A549 (cell line): ENCODE measurements around the gene MZT2B. TPM values are rescaled to one million over a fixed set of nuclear protein-coding genes. Genes with fewer than 3 reads are reported as not detected.
"Not testable (repeated sequence)": the region's sequence is repeated elsewhere in the genome, so short reads cannot be mapped to it uniquely, and the experiment has no call there.

Source experiments
- ATAC-seq, 2 experiments: fragments of 200-7000 bp in 1 of 2; fragments of >200 bp in 1 of 2; cut with Nextera tagmentation in 1 of 2; cut with Tn5 transposase in 1 of 2; 3 replicates each; pipeline versions ENCODE4 v1.8.0 to v1.9.1; 2018 to 2020; ENCODE audit warnings: mild to moderate bottlenecking in 1 of 2, moderate library complexity in 1 of 2
- CTCF ChIA-PET: fragments of 300-600 bp; sonication (Branson Sonifier 250); formaldehyde crosslinking; extraction: SDS; loops from one replicate; lab custom pipeline; 2021; ENCODE audit warnings: antibody characterized with exemption, inconsistent platforms; lab: Yijun Ruan, JAX
- POLR2A ChIA-PET: fragments of 350-600 bp; formaldehyde crosslinking; extraction: SDS; loops from one replicate; lab custom pipeline; 2021; ENCODE audit warnings: antibody characterized with exemption, inconsistent platforms; lab: Yijun Ruan, JAX
- DNase-seq, 2 experiments: peaks; one replicate each; pipeline versions ENCODE4 v3.0.0 to v3.0.0-alpha.2; 2011 to 2016; ENCODE audit warnings: low read depth in 1 of 2, low spot score in 1 of 2
- FAIRE-seq: peaks from 2 replicates; lab custom pipeline; 2011; peaks lifted over from hg19 to GRCh38; lab: Jason Lieb, UNC
- H3K27ac ChIP-seq, 2 experiments: fragments of >200 bp; sonication (Bioruptor Twin); formaldehyde crosslinking; 3 replicates each; pipeline ENCODE4 v1.5.1; 2016 to 2017
- H3K4me1 ChIP-seq: fragments of >200 bp; sonication (Bioruptor Twin); formaldehyde crosslinking; 3 replicates; pipeline ENCODE4 v1.6.1; 2016
- H3K4me2 ChIP-seq: fragments of >200 bp; sonication (Bioruptor Twin); formaldehyde crosslinking; 3 replicates; pipeline ENCODE4 v1.6.1; 2016
- H3K4me3 ChIP-seq: fragments of >200 bp; sonication (Bioruptor Twin); formaldehyde crosslinking; 3 replicates; pipeline ENCODE4 v1.5.1; 2016
- H3K9me3 ChIP-seq: fragments of >200 bp; sonication (Bioruptor Twin); formaldehyde crosslinking; 3 replicates; pipeline ENCODE4 v1.6.1; 2016
- BCL3 ChIP-seq: fragments of >200 bp; sonication (Bioruptor Twin); formaldehyde crosslinking; IDR thresholded peaks from 3 replicates; pipeline ENCODE4 v1.6.1; 2016
- BHLHE40 ChIP-seq: IDR thresholded peaks from 2 replicates; pipeline ENCODE4 v1.6.1; 2012; ENCODE audit warnings: low read depth, low read length, inconsistent platforms
- CHD4 ChIP-seq: fragments of 200-600 bp; sonication (generic); IDR thresholded peaks from 2 replicates; pipeline ENCODE4 v1.6.1; 2016; ENCODE audit warnings: antibody characterized with exemption, mild to moderate bottlenecking, borderline replicate concordance
- EHF ChIP-seq: fragments of 250-450 bp; sonication (Bioruptor Pico); IDR thresholded peaks from 2 replicates; pipeline ENCODE4 v1.5.0; 2020; ENCODE audit warnings: mild to moderate bottlenecking
- EP300 ChIP-seq, 2 experiments: fragments of >200 bp; sonication (Bioruptor Twin); formaldehyde crosslinking; IDR thresholded peaks; 2 replicates in 1 of 2; 3 replicates in 1 of 2; pipeline ENCODE4 v1.6.1; 2016 to 2017
- ESRRA ChIP-seq: fragments of 150-350 bp; IDR thresholded peaks from 2 replicates; pipeline ENCODE4 v1.6.1; 2014; ENCODE audit warnings: mild to moderate bottlenecking, low read length, borderline replicate concordance
- FOSB ChIP-seq: fragments of 250-450 bp; sonication (Bioruptor Pico); IDR thresholded peaks from 2 replicates; pipeline ENCODE4 v1.5.0; 2020; ENCODE audit warnings: mild to moderate bottlenecking, moderate library complexity
- HES2 ChIP-seq: fragments of >200 bp; sonication (Bioruptor Twin); formaldehyde crosslinking; IDR thresholded peaks from 2 replicates; pipeline ENCODE4 v1.6.1; 2016
- HOXA7 ChIP-seq: fragments of 250-450 bp; sonication (Bioruptor Pico); IDR thresholded peaks from 2 replicates; pipeline ENCODE4 v1.5.0; 2020; ENCODE audit warnings: mild to moderate bottlenecking, moderate library complexity
- HOXB13 ChIP-seq: fragments of 250-450 bp; sonication (Bioruptor Pico); IDR thresholded peaks from 2 replicates; pipeline ENCODE4 v1.5.0; 2020; ENCODE audit warnings: low read depth, mild to moderate bottlenecking, moderate library complexity
- JUNB ChIP-seq: fragments of >200 bp; sonication (Bioruptor Twin); formaldehyde crosslinking; IDR thresholded peaks from 2 replicates; pipeline ENCODE4 v1.6.1; 2016
- KDM1A ChIP-seq: fragments of 200-600 bp; sonication (generic); IDR thresholded peaks from 2 replicates; pipeline ENCODE4 v1.6.1; 2016; ENCODE audit warnings: low read depth, mild to moderate bottlenecking
- MAZ ChIP-seq: fragments of 150-350 bp; IDR thresholded peaks from 2 replicates; pipeline ENCODE4 v1.6.1; 2014; ENCODE audit warnings: antibody characterized with exemption, low read depth, low read length, borderline replicate concordance
- MYC ChIP-seq: IDR thresholded peaks from 2 replicates; pipeline ENCODE4 v1.6.1; 2012; ENCODE audit warnings: mild to moderate bottlenecking, inconsistent platforms, low read length, improper control_type of control experiment, borderline replicate concordance
- NPAS2 ChIP-seq: fragments of 250-450 bp; sonication (Bioruptor Pico); IDR thresholded peaks from 2 replicates; pipeline ENCODE4 v1.8.0; 2022; ENCODE audit warnings: mild to moderate bottlenecking, moderate library complexity, borderline replicate concordance
- POLR2A ChIP-seq: IDR thresholded peaks from 2 replicates; pipeline ENCODE4 v1.6.1; 2012; ENCODE audit warnings: mild to moderate bottlenecking, low read length
- REST ChIP-seq: fragments of 200-600 bp; sonication (generic); IDR thresholded peaks from 2 replicates; pipeline ENCODE4 v1.6.1; 2016; ENCODE audit warnings: antibody characterized with exemption, mild to moderate bottlenecking, moderate library complexity
- RNF2 ChIP-seq: fragments of 200-600 bp; sonication (generic); IDR thresholded peaks from 2 replicates; pipeline ENCODE4 v1.6.1; 2016; ENCODE audit warnings: low read depth, mild to moderate bottlenecking, antibody characterized with exemption, moderate library complexity, borderline replicate concordance
- TP53 ChIP-seq: fragments of 250-450 bp; sonication (Bioruptor Pico); IDR thresholded peaks from 2 replicates; pipeline ENCODE4 v1.5.0; 2021; ENCODE audit warnings: mild to moderate bottlenecking, moderate library complexity
- WGBS: methylation state at CpG from one replicate; pipeline ENCODE4 v1.1.6; 2017; ENCODE audit errors: missing lambda C conversion rate; 5-methylcytosine and 5-hydroxymethylcytosine counted together
- polyA plus RNA-seq, 4 experiments: library from polyadenylated mRNA; depleted of rRNA in 3 of 4; stranded (reverse); fragments of >200 nt; fragmentation: RNase III in 1 of 4; extraction: RNeasy Plus Mini Kit Qiagen cat#74134 plus additional on column Dnase treatment in 1 of 4; gene quantifications; 2 replicates in 3 of 4; 3 replicates in 1 of 4; pipeline ENCODE4 v1.2.3, GENCODE V29; 2011 to 2017

Gene MZT2B
- polyA plus RNA-seq, 2 of the 4 experiments (the other 2 are of a cell fraction): 102 to 273 TPM

GRCh38 chr2:130160131-130160530, 21.9 kb upstream of the MZT2B start:
- POLR2A ChIA-PET: no interaction called here
- no peak overlapping the region for H3K27ac ChIP-seq
- 97% methylated on average over 6 of the region's 6 CpGs for WGBS
- no peaks in the 10 kb centered on the region for H3K4me1 ChIP-seq
- no peaks in the 10 kb centered on the region for H3K9me3 ChIP-seq
- ATAC-seq (no peak), DNase-seq (no peak), FAIRE-seq (no peak)
- TF ChIP-seq HOXA7 (CRISPR knock-in tag) (no peak), REST (no peak), JUNB (no peak), EHF (no peak), RNF2 (no peak), POLR2A (no peak), EP300 (IDR thresholded peaks at IDR 0.05) (no peak), HES2 (no peak), FOSB (CRISPR knock-in tag) (no peak), CHD4 (no peak)
- no peak overlapping the region for H3K4me2 ChIP-seq
- CTCF ChIA-PET: no interaction called here
- no peak overlapping the region for H3K4me3 ChIP-seq

- ATAC-seq: peak in 1 of 2 experiments; percentile 49; a peak in 3 of 6 replicates
- FAIRE-seq, CTCF ChIA-PET, H3K4me2 ChIP-seq, H3K9me3 ChIP-seq, DNase-seq, H3K4me3 ChIP-seq, H3K27ac ChIP-seq, POLR2A ChIA-PET, H3K4me1 ChIP-seq: not testable (repeated sequence)
- 87% methylated on average over 23 of the region's 25 CpGs for WGBS
Observed at GRCh38 chr2:130160838-130161705, 21.0 kb upstream of the MZT2B start.

- H3K4me1 ChIP-seq, POLR2A ChIA-PET, CTCF ChIA-PET, FAIRE-seq, DNase-seq, H3K27ac ChIP-seq, H3K4me2 ChIP-seq, H3K4me3 ChIP-seq, ATAC-seq, H3K9me3 ChIP-seq: not testable (repeated sequence)
- WGBS: 92% methylated on average over 6 of the region's 7 CpGs
Observed at GRCh38 chr2:130162486-130162885, 19.6 kb upstream of the MZT2B start.

GRCh38 chr2:130162968-130163367, 19.1 kb upstream of the MZT2B start:
- no peaks in the 10 kb centered on the region for H3K4me1 ChIP-seq
- CTCF ChIA-PET: interaction anchor here (0.6 kb wide), 1 partner anchor 170 kb away, joined by 3 read pairs; no protein-coding TSS in a partner anchor
- DNase-seq (no peak), ATAC-seq (no peak), FAIRE-seq (no peak)
- H3K9me3 ChIP-seq: no peaks in the 10 kb centered on the region
- H3K4me2 ChIP-seq: no peak overlapping the region
- POLR2A ChIA-PET: no interaction called here
- no peak overlapping the region for H3K4me3 ChIP-seq
- TF ChIP-seq ESRRA (no peak), KDM1A (no peak), MYC (no peak), TP53 (CRISPR knock-in tag) (no peak), EP300 (IDR thresholded peaks at IDR 0.05) (no peak), EHF (no peak), HOXB13 (CRISPR knock-in tag) (no peak), HOXA7 (CRISPR knock-in tag) (no peak), MAZ (no peak), RNF2 (no peak), NPAS2 (no peak), BCL3 (no peak), BHLHE40 (no peak)
- 97% methylated on average over 6 of the region's 9 CpGs for WGBS
- no peak overlapping the region for H3K27ac ChIP-seq
